Kidney (tissue), 14 donors: ENCODE data around the gene CCBE1. TPM values are rescaled to one million over a fixed set of nuclear protein-coding genes. Genes with fewer than 3 reads are reported as not detected.

Experiments used
- DNase-seq, 5 donors: peaks; one replicate each; pipeline ENCODE4 v3.0.0-alpha.2; 2013 to 2020
- FAIRE-seq: peaks from 2 replicates; lab custom pipeline; 2012; peaks lifted over from hg19 to GRCh38; lab: Jason Lieb, UNC
- H3K27ac ChIP-seq, 2 donors: one replicate each; pipeline ENCODE4 v1.7.0; 2013; ENCODE audit warnings: low read depth in 2 of 2, low read length in 2 of 2, inconsistent platforms in 1 of 2
- H3K27me3 ChIP-seq: one replicate; pipeline ENCODE4 v1.7.1; 2013; ENCODE audit warnings: low read length, inconsistent platforms; ENCODE audit not compliant: control insufficient read depth, insufficient read depth
- H3K36me3 ChIP-seq, 3 donors: one replicate each; pipeline versions ENCODE4 v1.7.0 to v1.7.1; 2013; ENCODE audit warnings: low read length in 3 of 3, control low read depth in 1 of 3, inconsistent platforms in 1 of 3; ENCODE audit not compliant: insufficient read depth in 3 of 3, control insufficient read depth in 2 of 3
- H3K4me1 ChIP-seq, 3 donors: one replicate each; pipeline versions ENCODE4 v1.7.0 to v1.7.1; 2013; ENCODE audit warnings: low read length in 3 of 3, inconsistent platforms in 1 of 3, low read depth in 1 of 3; ENCODE audit not compliant: control insufficient read depth in 2 of 3, insufficient read depth in 2 of 3
- H3K4me3 ChIP-seq, 3 donors: one replicate each; pipeline versions ENCODE4 v1.7.0 to v1.8.1; 2013; ENCODE audit warnings: low read length in 3 of 3, control low read depth in 1 of 3, inconsistent platforms in 1 of 3
- H3K9ac ChIP-seq, 3 donors: one replicate each; pipeline versions ENCODE4 v1.7.0 to v1.7.1; 2013; ENCODE audit warnings: low read length in 3 of 3, control low read depth in 1 of 3, inconsistent platforms in 1 of 3
- H3K9me3 ChIP-seq, 3 donors: one replicate each; pipeline versions ENCODE4 v1.7.0 to v1.7.1; 2013; ENCODE audit warnings: low read length in 3 of 3, control low read depth in 1 of 3, inconsistent platforms in 1 of 3; ENCODE audit not compliant: control insufficient read depth in 2 of 3, insufficient read depth in 1 of 3
- intact Hi-C: fragments of 100-400 bp; cut with DNase I; formaldehyde crosslinking; loops from one replicate; pipeline ENCODE4 v1.11.1; 2022
- polyA plus RNA-seq: library from polyadenylated mRNA; stranded (reverse); fragments of 350-450 nt; fragmentation: Illumina TruSeq; extraction: RNeasy Lipid Tissue Mini Kit (QIAGEN cat#74804); gene quantifications from one replicate; pipeline ENCODE4 v1.2.3, GENCODE V29; 2014; ENCODE audit warnings: low read depth, low replicate concordance; ENCODE audit not compliant: insufficient read depth
- total RNA-seq: library from RNA; stranded (reverse); fragmentation: NEBNext Ultra II Directional; extraction: Animal tissue kit (Norgen Biotek cat#: 25700); gene quantifications from one replicate; pipeline ENCODE4 v1.2.1, GENCODE V29; 2021
- TF ChIP-seq, protein P1 (sequence below): IDR thresholded peaks from 3 replicates; pipeline ENCODE4 v1.5.1; 2012; ENCODE audit warnings: mild to moderate bottlenecking, moderate library complexity, borderline replicate concordance; ENCODE audit not compliant: insufficient read depth; ENCODE audit errors: extremely low read depth
- donor health status: control.
- donor health status: control.
- donor health status: control.
- donor health status: control.
- donor health status: control.
- donor health status: DM: yes; HTN: yes; CAD: no.
- donor health status: Normal renal cell carcinoma (clear cell type).

Gene CCBE1
- total and polyA plus RNA-seq, 2 donors from 2014 or later: 1.8 to 2.2 TPM

DNA sequence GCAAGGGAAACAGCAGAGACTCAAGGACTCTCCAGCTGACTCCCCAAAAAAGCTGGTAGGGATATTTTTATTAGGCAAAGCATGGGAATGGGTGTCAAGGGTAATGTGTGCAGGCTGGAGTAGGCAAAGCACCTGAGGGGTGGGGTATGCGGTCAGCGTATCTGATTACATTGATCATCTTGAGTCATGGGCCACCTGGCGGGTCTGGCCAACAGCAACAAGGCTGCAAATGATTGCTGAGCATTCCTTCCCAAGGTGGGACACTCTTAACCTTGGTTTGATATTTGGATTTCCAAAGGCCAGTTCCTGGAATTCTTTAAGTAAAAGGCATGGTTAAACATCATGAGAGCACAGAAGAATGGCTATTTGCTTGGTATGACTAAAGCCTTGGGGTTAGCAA, 32.6 kb upstream of the CCBE1 start:
- DNase-seq (no peak), FAIRE-seq (no peak)
- intact Hi-C loops: no loop called here
- H3K4me1 ChIP-seq: no peaks in the 10 kb centered on the region
- H3K27ac ChIP-seq: no peak overlapping the region
- H3K36me3 ChIP-seq: no peaks in the 10 kb centered on the region
- no peaks in the 10 kb centered on the region for H3K27me3 ChIP-seq
- no peak overlapping the region for H3K9ac ChIP-seq
- H3K4me3 ChIP-seq: no peak overlapping the region
- TF ChIP-seq, protein P1, sequence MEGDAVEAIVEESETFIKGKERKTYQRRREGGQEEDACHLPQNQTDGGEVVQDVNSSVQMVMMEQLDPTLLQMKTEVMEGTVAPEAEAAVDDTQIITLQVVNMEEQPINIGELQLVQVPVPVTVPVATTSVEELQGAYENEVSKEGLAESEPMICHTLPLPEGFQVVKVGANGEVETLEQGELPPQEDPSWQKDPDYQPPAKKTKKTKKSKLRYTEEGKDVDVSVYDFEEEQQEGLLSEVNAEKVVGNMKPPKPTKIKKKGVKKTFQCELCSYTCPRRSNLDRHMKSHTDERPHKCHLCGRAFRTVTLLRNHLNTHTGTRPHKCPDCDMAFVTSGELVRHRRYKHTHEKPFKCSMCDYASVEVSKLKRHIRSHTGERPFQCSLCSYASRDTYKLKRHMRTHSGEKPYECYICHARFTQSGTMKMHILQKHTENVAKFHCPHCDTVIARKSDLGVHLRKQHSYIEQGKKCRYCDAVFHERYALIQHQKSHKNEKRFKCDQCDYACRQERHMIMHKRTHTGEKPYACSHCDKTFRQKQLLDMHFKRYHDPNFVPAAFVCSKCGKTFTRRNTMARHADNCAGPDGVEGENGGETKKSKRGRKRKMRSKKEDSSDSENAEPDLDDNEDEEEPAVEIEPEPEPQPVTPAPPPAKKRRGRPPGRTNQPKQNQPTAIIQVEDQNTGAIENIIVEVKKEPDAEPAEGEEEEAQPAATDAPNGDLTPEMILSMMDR: no peak
- H3K9me3 ChIP-seq: no peaks in the 10 kb centered on the region

DNA sequence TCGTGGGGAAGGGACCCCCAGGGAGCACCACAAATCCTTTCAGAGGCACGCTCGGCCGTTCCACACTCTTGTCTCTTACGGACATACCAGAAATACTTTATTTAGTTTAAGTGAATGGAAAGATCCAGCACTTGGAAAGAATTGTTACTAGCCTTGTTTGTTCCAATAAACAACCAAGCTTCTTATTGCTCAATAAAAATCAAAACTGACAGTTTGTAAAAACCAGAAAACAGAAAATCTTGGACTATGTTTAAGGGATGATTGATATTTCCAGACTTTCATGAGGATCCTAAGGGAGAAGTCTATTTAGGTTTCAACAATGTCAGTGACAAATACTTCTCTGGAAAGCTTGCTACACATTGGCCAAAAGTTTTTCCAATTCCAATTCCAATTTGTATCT, 31.6 kb upstream of the CCBE1 start:
- intact Hi-C loops: no loop called here
- no peak overlapping the region for H3K4me3 ChIP-seq
- no peaks in the 10 kb centered on the region for H3K27me3 ChIP-seq
- no peaks in the 10 kb centered on the region for H3K36me3 ChIP-seq
- FAIRE-seq (no peak), DNase-seq (no peak)
- no peak overlapping the region for H3K27ac ChIP-seq
- TF ChIP-seq, protein P1: no peak
- no peak overlapping the region for H3K9ac ChIP-seq
- H3K9me3 ChIP-seq: no peaks in the 10 kb centered on the region
- H3K4me1 ChIP-seq: no peaks in the 10 kb centered on the region

DNA sequence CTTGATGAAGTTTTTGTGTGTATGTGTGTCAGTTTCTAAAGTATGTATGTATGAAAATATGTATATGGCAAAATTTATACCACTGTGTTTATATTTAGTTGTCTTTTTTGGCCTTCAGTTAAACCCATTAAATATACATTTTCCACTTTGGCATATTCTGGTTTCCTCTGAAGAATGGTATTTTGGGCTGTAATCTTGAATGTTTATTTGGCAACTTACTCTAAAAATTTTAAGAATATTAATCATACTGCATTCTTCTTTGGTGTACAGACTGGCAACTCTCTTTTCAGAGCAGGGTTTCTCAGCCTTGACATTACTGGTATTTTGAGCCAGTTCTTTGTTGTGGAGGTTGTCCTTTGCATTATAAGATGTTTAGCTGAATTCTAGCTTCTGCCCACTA, 27.9 kb upstream of the CCBE1 start:
- Histone ChIP-seq H3K36me3 (no peaks in the 10 kb centered on the region), H3K27ac (no peak overlapping the region), H3K4me1 (no peaks in the 10 kb centered on the region), H3K9ac (no peak overlapping the region), H3K27me3 (no peaks in the 10 kb centered on the region), H3K4me3 (no peak overlapping the region), H3K9me3 (no peaks in the 10 kb centered on the region)
- intact Hi-C loops: no loop called here
- TF ChIP-seq, protein P1: no peak
- no peak for FAIRE-seq
- DNase-seq: no peak

DNA sequence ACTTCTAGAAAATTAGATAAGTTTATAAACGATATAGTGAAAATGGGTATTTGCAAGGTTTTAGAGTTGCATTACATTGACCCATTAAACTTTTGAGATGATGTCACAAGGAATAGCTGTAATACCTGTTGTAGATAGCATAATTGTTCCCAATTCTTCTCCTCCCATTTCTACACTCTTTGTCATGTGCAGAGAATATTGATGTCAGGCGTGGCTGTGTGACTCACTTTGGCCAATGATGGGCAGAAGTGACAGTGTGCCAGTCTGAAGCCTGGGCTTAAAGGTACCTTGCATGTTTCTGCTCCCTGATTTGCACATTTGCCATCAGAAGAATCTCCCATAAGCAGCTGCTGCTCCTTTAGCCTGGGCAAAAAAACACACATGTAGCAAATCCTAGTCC, 26.9 kb upstream of the CCBE1 start:
- H3K4me1 ChIP-seq: no peaks in the 10 kb centered on the region
- H3K36me3 ChIP-seq: no peaks in the 10 kb centered on the region
- H3K27ac ChIP-seq: no peak overlapping the region
- H3K27me3 ChIP-seq: no peaks in the 10 kb centered on the region
- intact Hi-C loops: no loop called here
- no peak overlapping the region for H3K9ac ChIP-seq
- no peak overlapping the region for H3K4me3 ChIP-seq
- DNase-seq: no peak
- FAIRE-seq: no peak
- TF ChIP-seq, protein P1: no peak
- H3K9me3 ChIP-seq: no peaks in the 10 kb centered on the region
